GM19467 (cell line): ENCODE measurements around the gene RAMACL.
"Not testable (repeated sequence)": the region's sequence is repeated elsewhere in the genome, so short reads cannot be mapped to it uniquely, and the experiment has no call there.

Source experiments
- ATAC-seq: cut with Tn5 transposase; IDR thresholded peaks from one replicate; pipeline ENCODE4 v1.9.1; 2021; ENCODE audit warnings: mild to moderate bottlenecking, moderate library complexity; ENCODE audit not compliant: unreplicated experiment

RAMACL gene

DNA sequence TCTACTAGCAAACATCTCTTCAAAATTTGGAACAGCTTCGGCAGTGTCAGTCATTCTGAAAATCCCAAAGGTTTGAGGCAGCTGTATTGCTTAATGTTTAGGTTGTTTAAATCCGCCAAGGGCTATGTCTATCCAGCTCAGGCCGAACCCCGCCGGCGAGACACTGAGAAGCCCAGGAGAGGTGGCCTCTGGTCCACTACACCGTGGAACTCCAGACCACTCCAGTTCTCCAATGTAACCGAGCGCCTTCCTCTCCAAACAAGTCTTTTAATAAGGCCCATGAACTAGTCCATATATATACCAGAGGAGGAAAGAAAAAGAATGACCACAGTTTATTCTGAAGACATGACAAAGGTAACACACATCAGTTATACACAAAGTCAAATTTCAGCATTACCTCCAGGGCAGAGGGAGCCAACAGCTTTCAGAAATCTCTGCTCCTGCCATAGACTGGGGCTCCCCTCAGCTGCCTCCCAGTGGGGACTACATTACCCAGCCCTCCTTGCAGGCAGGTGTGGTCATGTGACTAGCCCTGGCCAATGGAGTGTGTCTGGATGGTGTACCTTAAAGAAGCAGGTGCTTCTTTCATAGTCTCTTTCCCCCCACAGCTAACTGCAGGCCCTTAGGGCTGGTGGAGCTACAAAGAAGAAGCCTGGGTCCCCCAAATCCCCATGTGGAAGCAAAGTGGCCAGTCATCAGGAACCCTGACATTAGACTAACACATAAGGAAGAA lies at the start of gene RAMACL:
Gene RAMACL (minus strand): TSS at position 255 of the 733 bp plus-strand sequence. CDS start 201 bp downstream, at position 54.
- ATAC-seq: peak; percentile 78

GRCh38 chr6:166635013-166635970 lies 48.8 kb upstream of the RAMACL start:
- ATAC-seq: no peak

DNA sequence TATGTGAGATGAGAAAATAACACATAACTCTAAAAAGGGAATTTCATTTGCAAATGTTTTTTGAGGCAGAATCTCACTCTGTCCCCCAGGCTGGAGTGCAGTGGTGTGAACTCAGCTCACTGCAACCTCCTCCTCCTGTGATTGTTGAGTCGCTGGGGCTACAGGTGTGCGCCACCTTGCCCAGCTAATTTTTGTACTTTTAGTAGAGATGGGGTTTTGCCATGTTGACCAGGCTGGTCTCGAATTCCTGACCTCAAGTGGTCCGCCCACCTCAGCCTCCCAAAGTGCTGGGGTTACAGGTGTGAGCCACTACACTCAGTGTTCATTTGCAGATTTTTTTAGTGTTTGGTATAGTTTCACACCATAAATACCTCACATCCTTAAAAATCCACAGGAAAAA lies 48.1 kb upstream of the RAMACL start:
- ATAC-seq: not testable (repeated sequence)

DNA sequence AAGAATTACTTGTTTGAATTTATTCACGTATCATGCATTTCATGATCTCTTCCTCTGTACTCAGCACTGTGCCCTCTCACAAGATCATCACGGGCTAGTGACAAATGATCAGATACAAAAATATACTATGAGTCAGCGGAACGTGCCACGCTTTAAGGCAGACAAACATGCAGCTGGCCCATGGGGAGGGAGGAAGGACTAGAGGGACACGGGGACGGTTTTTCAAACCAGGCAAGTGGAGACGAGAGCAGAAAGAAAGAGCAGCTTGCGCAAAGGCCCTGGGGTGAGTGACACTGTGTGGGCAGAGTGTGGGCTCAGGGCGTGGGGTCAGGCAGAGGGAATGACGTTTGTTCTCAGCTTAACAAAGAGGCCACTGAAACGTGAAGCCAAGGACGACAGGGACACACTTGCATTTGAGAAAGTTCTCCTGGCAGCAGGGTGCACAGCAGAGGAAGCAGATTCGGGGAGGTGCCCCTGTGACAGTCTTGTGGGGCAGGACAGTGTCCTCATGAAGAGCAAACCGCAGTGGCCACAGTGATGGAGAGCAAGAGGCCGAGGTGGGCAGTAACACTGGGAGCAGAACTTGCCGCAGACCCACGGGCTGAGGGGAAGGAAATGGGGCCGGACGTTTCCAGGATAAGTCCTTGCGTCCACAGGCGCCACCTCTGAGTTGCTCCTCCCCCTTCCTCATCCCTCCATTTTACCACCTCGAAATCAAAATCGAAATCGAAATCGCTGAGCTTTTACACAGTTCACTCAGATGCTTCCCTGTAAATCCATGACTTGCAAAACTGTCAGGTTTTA lies 47.5 kb upstream of the RAMACL start:
- no peak for ATAC-seq

DNA sequence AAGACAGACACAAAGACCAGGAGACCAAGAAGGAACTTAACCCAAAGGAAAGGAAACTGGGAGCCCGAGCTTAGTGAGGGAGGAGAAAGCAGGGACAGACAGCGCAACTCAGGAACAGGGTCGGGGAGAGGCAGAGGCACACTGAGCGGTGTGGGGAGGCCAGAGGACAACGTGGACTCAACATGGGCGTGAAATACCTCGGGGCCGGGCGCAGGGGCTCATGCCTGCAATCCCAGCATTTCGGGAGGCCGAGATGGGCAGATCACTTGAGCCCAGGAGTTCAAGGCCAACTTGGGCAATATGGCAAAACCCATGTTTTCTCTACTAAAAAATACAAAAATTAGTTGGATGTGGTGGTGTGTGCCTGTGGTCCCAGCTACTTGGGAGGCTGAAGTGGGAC lies 46.3 kb upstream of the RAMACL start:
- ATAC-seq: no peak

GRCh38 chr6:166630462-166630861 lies 44.0 kb upstream of the RAMACL start:
- no peak for ATAC-seq

DNA sequence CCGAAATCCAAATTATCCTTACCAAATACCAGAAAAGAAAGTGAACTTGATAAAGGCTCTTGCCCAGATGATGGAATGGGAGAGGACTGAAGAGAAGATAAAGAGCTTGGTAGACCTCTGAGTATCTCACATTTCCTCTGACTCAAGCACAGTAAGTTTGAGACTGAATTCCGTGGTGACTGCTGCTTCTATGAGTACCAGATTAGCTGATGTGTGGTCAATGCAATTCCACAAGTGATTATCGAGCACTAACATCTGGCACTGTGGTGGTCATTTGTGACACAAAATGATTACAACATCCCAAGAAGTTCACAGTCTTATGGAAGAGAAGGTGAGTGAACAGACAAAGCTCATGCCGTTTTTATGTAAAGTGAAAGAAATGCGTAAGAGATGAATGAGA lies 43.1 kb upstream of the RAMACL start:
- ATAC-seq: no peak

DNA sequence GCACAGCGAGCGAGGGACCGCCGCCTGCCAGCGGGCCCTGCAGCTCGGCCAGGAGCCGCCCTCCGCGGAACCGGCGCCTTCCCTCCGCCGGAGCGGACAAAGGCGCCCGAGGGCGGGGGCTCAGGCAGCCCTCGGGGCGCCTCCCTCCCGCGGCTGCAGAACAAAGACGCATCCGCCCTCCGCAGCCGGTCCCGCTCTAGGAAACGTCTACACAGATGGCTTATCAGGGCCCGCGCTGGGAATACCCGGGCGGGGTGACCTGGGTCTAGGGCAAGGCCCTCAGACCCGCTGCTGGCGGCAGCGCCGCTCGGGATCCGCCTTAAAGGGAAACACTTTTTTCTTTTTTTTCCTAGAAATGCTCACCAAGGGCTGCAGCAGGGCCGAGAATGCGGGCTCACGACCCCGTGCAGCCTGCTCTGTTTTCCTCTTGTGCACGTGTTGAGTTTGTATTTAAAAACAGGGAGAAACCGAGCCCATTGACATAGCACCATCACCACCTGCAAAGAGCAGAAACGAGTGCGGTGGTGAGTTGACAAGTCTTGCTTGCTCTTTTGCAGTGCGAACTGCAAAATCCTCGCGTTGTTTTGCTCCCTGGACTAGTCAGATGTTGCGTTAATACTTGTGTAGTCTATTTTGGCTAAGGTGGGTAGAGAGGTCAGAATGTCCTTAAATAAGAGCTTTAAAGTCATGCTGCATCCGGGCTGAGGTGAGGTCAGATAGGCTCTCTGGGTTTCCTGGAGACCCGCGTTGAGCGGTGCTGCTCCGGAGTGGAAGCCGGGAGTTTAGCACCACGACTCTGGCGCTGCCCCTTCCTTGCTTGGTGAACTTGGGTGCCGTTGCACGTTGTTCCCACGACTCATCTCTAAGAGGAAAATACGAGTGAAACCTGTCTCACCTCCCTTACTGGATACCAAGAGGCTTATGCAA lies 41.7 kb upstream of the RAMACL start:
- ATAC-seq: peak; percentile 24

DNA sequence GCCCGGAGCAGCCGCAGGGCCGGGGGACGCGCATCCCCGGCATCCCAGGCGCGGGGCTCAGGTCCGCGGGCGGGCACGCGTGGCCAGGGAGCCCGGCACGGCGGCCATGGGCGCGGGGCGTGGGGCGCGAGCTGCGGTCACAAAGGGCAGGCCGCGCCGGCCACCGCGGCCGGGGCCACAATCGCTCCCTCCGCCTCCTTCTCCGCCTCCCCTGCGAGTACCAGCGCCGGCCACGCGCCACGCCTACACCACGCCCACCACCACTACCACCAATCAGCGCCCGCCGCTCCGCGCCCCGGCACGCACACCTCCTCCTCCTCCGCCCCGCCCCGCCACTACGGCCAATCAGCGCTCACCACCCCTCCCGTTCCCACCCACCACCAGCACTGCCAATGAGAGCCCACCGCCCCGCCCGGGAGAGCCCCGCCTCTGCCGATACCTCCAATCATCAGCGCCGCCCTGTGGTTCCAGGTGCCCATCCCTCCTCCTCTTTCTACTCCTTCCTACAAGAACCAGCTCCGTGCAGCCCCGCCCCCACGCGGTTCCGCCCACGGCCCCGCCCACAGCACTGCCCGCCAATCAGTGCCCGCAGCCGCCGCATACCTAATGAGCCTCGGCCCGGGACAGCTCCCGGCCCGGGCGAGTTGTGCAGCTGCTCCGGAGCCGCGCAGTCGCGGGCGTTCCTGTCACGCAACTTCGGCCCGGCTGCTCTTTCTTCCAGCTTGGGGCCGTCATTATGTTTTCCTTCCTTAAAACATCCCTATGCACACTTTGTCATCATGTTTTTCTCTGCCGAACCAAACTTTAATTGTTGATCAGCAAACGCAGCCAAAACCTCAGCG lies 40.8 kb upstream of the RAMACL start, which contains the start of gene RPS6KA2:
Gene RPS6KA2 (minus strand): TSS at position 219 of the 842 bp plus-strand sequence. CDS start 232 bp downstream, outside the sequence.
- ATAC-seq: peak; percentile 83

DNA sequence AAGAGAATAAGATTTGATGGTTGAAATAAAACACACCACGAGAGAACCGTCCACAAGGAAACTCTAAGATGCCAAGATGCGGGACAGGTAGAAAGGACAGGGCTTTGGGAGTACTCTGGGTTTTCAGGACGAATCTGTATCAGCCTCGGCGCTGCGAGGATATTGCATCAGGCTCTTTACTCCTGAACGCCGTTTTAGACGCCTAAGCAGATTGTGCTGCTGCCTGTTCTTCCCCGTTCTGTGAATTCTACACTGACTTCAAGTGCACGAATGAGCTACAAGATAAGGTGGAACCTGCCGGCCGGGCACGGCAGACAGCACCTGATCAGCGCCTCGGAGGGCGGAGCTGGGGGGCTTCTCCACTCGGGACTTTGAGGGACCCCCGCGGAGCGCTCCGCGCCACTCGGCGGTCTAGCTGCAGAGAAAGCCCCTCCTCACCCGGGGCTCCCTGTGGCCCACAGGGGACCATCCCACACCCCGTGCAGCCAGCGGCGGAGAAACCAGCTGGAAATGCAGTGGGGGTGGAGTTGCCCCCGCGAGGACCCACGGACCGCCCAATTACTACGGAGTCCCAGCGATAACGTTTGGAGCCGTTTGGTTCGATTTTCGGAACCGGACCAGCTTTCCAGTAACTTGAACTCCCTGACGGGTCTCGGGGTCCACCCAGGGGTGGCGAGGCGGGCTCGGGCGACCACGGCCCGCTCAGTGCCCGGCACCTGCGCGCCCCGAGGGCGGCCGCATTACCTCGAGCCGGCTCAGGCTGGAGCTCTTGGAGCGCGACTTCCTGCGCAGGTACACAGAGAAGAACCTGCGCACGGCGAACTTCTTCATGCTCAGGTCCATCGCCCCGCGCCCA lies 39.9 kb upstream of the RAMACL start:
- peak; percentile 2 for ATAC-seq

DNA sequence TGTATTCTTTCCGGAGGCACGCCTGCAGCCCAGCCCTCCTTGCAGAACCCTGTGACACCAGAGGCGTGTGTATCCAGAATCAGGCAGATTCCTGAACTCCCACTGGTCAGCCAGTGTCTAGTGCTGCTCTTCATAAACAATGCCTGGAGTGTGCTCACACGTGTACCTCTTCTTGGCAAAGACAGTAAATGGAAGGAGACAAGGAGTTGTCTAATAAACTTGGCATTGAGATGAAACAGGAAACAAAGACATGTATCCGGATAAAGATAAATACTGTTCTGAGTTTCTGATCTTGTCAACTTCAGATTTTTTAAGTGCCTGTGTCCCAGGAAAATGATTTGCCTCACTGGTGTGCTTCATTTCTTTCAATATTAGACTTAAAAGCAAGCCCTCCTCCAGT lies 38.9 kb upstream of the RAMACL start:
- ATAC-seq: no peak

DNA sequence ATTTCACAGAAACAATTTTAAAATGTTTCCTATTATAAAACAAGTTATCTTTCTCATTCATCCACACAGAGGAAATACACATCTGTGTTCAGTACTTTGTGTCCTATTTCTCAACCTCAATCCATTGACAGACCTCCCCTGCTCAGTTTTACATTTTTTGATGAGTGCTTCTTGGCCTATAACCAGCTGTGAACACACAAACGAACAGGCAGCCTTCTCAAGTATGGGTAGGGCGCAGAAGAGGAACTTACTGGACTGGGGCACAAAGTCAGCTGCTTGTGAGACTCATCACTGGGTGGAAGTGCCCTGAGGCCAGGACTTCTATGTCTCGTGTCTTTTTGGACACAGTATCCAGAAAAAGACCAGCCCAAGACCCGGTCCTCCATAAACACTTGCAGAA lies 37.8 kb upstream of the RAMACL start:
- no peak for ATAC-seq

GRCh38 chr6:166623318-166623717 lies 36.8 kb upstream of the RAMACL start:
- no peak for ATAC-seq

DNA sequence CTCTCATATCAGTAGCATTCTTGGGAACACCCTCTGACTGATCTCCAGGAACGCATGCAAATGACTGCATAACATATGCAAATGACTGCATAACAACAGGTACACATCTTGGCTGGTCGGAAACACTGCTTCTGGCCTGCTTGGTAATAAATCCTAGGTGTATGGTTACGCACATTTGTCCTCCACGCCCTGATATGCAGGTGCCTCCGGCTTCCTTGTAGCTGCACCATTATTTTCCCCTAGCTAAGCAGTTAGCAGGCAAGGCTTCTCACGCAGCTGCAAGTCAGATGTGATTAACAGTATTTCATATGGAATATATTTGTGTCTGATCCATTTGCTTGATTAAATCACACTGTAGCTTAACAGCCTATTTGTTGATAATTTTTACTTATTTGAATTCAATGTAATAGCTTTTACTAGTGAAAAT lies 34.6 kb upstream of the RAMACL start:
- ATAC-seq: no peak

GRCh38 chr6:166620478-166621113 lies 34.1 kb upstream of the RAMACL start:
- no peak for ATAC-seq

DNA sequence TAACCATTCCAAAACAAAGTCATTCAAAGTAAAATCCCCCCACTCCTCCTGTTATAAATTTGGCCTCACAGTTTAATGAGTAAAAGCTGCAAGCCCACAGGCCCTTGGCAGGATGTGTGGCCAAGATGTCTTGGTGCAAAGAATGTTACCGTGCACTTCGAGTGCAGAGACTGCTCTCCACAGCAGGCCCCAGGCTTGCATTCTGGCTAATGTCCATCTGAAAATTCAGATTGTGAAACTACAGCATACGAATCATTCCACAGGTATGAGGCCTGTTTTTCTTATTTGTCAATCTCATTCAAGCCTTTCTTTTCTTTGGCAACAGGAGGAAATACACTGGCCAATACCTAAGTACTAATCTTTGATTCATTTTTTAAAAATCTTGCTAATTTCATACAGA lies 33.4 kb upstream of the RAMACL start:
- no peak for ATAC-seq
